NCI-H82 (cell line): ENCODE results near the gene IGLL1.
"Not testable (repeated sequence)": the region's sequence is repeated elsewhere in the genome, so short reads cannot be mapped to it uniquely, and the experiment has no call there.

Experiments
- DNase-seq: peaks from one replicate; lab custom pipeline; 2025; lab: John Stamatoyannopoulos, UW

Gene IGLL1

DNA sequence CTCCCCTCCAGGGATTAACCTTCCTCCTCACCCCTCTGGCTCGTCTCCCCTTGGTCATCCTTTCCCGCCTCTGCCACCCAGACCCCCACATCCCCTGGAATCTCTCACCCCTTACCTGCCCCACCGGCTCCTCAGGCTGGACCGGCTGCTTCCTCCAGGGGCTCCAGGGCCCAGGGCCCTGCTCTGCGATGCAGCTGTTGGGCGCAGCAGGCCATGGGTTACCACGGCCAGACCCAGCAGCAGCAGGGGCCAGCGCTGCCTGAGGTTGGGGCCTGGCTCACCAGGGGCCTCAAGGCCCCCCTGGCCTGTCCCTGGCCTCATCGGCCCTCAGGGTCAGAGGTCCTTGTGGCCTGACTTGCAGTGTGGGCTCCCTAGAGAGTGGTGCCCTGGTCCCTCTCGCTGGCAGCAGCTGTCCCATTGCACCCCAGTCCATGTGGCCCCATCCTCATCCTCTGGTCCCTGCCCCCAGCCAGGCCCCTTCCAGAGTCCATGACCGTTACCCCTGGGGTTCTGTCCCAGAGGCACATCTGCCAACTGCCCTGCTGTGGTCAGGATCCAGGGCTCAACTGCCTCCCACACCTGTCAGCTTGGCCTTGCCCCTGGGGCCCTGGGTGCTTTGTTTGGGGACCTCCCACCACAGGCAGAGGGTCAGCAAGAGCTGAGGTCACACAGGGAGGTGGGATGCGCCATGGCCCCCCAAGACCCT is at the start of gene IGLL1:
Gene IGLL1 (minus strand): TSS at position 421 of the 706 bp plus-strand sequence. CDS start 100 bp downstream, at position 321.
- DNase-seq: no peak

GRCh38 chr22:23628056-23628743 is 48.1 kb upstream of the IGLL1 start:
- not testable (repeated sequence) for DNase-seq

GRCh38 chr22:23627401-23628055 is 47.4 kb upstream of the IGLL1 start:
- peak; percentile 70 for DNase-seq

- DNase-seq: no peak
These were observed 46.3 kb upstream of the IGLL1 start for GRCh38 chr22:23626286-23626975.

GRCh38 chr22:23622634-23623033 is 42.5 kb upstream of the IGLL1 start:
- DNase-seq: no peak

GRCh38 chr22:23621916-23622315 is 41.8 kb upstream of the IGLL1 start:
- not testable (repeated sequence) for DNase-seq

GRCh38 chr22:23621082-23621780 is 41.1 kb upstream of the IGLL1 start:
- DNase-seq: no peak

- no peak for DNase-seq
These were observed 33.3 kb upstream of the IGLL1 start for GRCh38 chr22:23613193-23613972.

GRCh38 chr22:23609983-23610781 is 30.1 kb upstream of the IGLL1 start:
- DNase-seq: no peak

- peak; percentile 47 for DNase-seq
These were observed 28.5 kb upstream of the IGLL1 start for GRCh38 chr22:23608583-23608982.

GRCh38 chr22:23606204-23607131 is 26.4 kb upstream of the IGLL1 start:
- no peak for DNase-seq

GRCh38 chr22:23604939-23605712 is 25.0 kb upstream of the IGLL1 start:
- no peak for DNase-seq

- peak; percentile 64 for DNase-seq
These were observed 23.2 kb upstream of the IGLL1 start for GRCh38 chr22:23603266-23603665.

DNA sequence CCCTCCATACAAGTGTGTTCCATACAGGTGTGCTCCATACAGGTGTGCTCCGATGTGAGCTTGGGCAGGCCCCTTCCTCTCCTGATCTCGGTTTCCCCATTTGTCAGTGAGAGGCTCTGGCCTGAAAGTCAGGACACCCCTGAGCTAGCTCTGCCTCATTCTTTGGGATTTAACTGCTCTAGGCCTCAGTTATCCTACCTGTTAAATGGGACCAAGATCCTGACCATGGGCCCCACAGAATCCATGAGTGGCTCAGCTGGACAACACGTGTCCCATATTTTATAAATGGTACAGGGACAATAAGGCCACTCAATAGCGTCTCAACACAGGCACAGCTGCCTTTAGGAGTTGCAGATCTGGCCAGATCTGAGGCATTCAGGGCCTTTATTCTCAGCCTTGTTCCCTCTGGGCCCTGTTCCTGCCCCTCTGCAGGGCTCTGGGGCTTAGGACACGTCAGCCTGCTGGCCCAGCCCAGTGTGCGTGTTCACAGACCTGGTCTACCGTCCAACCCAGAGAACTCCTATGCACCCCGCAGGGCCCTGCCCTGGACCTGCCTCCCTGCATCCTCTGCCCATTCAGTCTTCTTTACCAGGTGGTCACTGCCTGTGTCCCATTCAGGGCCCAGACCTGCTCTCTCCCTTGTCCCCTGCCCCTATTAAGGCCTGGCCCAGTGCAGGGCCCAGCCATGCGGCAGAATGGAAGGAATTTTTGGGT is 18.9 kb upstream of the IGLL1 start:
- no peak for DNase-seq

DNA sequence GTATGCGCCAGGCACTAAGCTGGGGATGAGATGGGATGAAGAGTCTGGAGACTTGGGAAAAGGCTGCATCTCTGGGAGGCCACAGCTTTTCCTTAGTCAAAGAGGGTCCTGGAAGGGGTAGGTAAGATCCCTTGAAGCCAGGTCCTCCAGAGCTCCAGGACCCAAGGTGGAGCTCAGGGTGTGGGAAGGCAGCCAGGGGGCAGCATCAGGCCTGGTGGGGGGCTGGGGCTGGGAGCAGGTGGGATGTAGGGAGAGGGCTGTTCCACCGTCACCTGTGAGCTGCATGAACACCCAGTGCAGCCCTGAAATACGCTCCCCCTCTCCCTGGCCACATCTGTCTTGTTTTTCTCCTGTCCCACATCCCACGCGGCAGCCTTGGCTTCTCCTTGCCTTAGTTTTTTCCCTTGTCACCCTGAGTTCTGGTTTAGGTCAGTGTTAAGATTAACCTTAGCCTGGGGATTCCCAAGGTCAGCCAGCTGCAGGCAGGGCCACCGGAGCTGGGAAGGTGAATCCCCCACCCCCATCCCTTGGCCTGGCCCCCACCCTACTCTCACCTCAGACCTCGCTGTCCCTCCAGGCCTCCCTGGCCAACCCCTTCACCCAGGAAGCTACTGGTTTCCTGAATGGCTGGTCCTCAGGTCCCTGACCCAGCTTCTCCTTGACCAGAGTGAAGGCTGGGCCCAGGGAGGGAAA is 17.6 kb upstream of the IGLL1 start:
- not testable (repeated sequence) for DNase-seq

- not testable (repeated sequence) for DNase-seq
These were observed 15.8 kb upstream of the IGLL1 start for GRCh38 chr22:23595904-23596303.

- DNase-seq: no peak
These were observed 11.8 kb upstream of the IGLL1 start for GRCh38 chr22:23591846-23592245.
